Colonic mucosa (tissue), 4 donors: ENCODE results near the gene OR56A4. TPM values are rescaled to one million over a fixed set of nuclear protein-coding genes. Genes with fewer than 3 reads are reported as not detected.

Source experiments
- DNase-seq: peaks from one replicate; pipeline ENCODE4 v3.0.0-alpha.2; 2020
- H3K27ac ChIP-seq: fragments of 200-600 bp; one replicate; pipeline ENCODE4 v1.8.0; 2021
- H3K27me3 ChIP-seq: fragments of 200-600 bp; one replicate; pipeline ENCODE4 v1.8.0; 2021
- H3K36me3 ChIP-seq: fragments of 200-600 bp; one replicate; pipeline ENCODE4 v1.8.0; 2021
- H3K4me1 ChIP-seq: fragments of 200-600 bp; one replicate; pipeline ENCODE4 v1.8.0; 2021; ENCODE audit warnings: mild to moderate bottlenecking
- H3K4me3 ChIP-seq: fragments of 200-600 bp; one replicate; pipeline ENCODE4 v1.8.0; 2021
- H3K9ac ChIP-seq, 2 donors: one replicate each; pipeline ENCODE4 v1.7.0; 2013; ENCODE audit warnings: control low read depth in 2 of 2, low read depth in 2 of 2, low read length in 2 of 2
- H3K9me3 ChIP-seq: fragments of 200-600 bp; one replicate; pipeline ENCODE4 v1.8.0; 2021
- CTCF ChIP-seq: fragments of 200-600 bp; IDR thresholded peaks from one replicate; pipeline ENCODE4 v1.8.0; 2022; ENCODE audit warnings: antibody characterized with exemption, mild to moderate bottlenecking
- intact Hi-C: fragments of 100-400 bp; cut with DNase I; formaldehyde crosslinking; loops from one replicate; pipeline ENCODE4 v1.14.1; 2022
- total RNA-seq, 2 donors: library from RNA; stranded (reverse); fragmentation: NEBNext Ultra II Directional in 1 of 2; extraction: Animal tissue kit (Norgen Biotek cat#: 25700) in 1 of 2; gene quantifications; one replicate each; pipeline ENCODE4 v1.2.1, GENCODE V29; 2021
- donor health status: healthy.
- donor health status: DM: no; HTN: no; CAD: no.
- donor health status: DM: no; HTN: no; CAD: no.

OR56A4 gene
- total RNA-seq, 2 donors from 2014 or later = not detected

GRCh38 chr11:6006395-6006794 lies 351 bp downstream of the OR56A4 start:
- H3K27ac ChIP-seq = no peak overlapping the region
- no peak for DNase-seq
- no peaks in the 10 kb centered on the region for H3K9me3 ChIP-seq
- intact Hi-C loops = no loop called here
- no peak overlapping the region for H3K4me3 ChIP-seq
- no peak for TF ChIP-seq CTCF
- H3K36me3 ChIP-seq = no peaks in the 10 kb centered on the region
- H3K9ac ChIP-seq = no peak overlapping the region
- H3K27me3 ChIP-seq = no peaks in the 10 kb centered on the region
- no peaks in the 10 kb centered on the region for H3K4me1 ChIP-seq

- H3K9ac ChIP-seq = no peak overlapping the region
- TF ChIP-seq CTCF = no peak
- intact Hi-C loops = no loop called here
Measured at GRCh38 chr11:6002202-6002699, 4.5 kb downstream of the OR56A4 start.

GRCh38 chr11:5994791-5995190 lies 12.0 kb downstream of the OR56A4 start:
- DNase-seq = no peak
- no peak overlapping the region for H3K9ac ChIP-seq
- intact Hi-C loops = no loop called here
- no peak overlapping the region for H3K4me3 ChIP-seq
- H3K4me1 ChIP-seq = no peaks in the 10 kb centered on the region
- H3K27me3 ChIP-seq = no peaks in the 10 kb centered on the region
- H3K36me3 ChIP-seq = no peaks in the 10 kb centered on the region
- H3K9me3 ChIP-seq = no peaks in the 10 kb centered on the region
- no peak for TF ChIP-seq CTCF
- no peak overlapping the region for H3K27ac ChIP-seq

More at GRCh38 chr11:6002202-6002699, 4.5 kb downstream of the OR56A4 start:
- no peak for DNase-seq
- H3K4me3 ChIP-seq = no peak overlapping the region
- H3K9me3 ChIP-seq = no peaks in the 10 kb centered on the region
- H3K4me1 ChIP-seq = no peaks in the 10 kb centered on the region
- H3K27ac ChIP-seq = no peak overlapping the region
- H3K27me3 ChIP-seq = no peaks in the 10 kb centered on the region
- no peaks in the 10 kb centered on the region for H3K36me3 ChIP-seq

GRCh38 chr11:5992604-5993251 lies 14.0 kb downstream of the OR56A4 start:
- intact Hi-C loops = no loop called here
- H3K4me1 ChIP-seq = no peaks in the 10 kb centered on the region
- H3K36me3 ChIP-seq = no peaks in the 10 kb centered on the region
- DNase-seq = no peak
- H3K27me3 ChIP-seq = no peaks in the 10 kb centered on the region
- no peak overlapping the region for H3K4me3 ChIP-seq
- no peak overlapping the region for H3K27ac ChIP-seq
- no peak overlapping the region for H3K9ac ChIP-seq
- H3K9me3 ChIP-seq = no peaks in the 10 kb centered on the region
- peak; percentile 39 for TF ChIP-seq CTCF

- intact Hi-C loops = no loop called here
Measured at GRCh38 chr11:5992150-5992549, 14.6 kb downstream of the OR56A4 start.

More at GRCh38 chr11:5992150-5992549, 14.6 kb downstream of the OR56A4 start:
- TF ChIP-seq CTCF = no peak
- no peak overlapping the region for H3K9ac ChIP-seq
- DNase-seq = no peak
- no peaks in the 10 kb centered on the region for H3K27me3 ChIP-seq
- H3K4me1 ChIP-seq = no peaks in the 10 kb centered on the region
- H3K36me3 ChIP-seq = no peaks in the 10 kb centered on the region
- H3K9me3 ChIP-seq = no peaks in the 10 kb centered on the region
- H3K4me3 ChIP-seq = no peak overlapping the region
- H3K27ac ChIP-seq = no peak overlapping the region
